DND-41 (cell line): ENCODE data around the gene INSC.

Experiments used
- CTCF ChIP-seq: IDR thresholded peaks from 2 replicates; pipeline ENCODE4 v1.5.1; 2012; ENCODE audit warnings: borderline replicate concordance, low read length, moderate library complexity, mild to moderate bottlenecking; ENCODE audit not compliant: poor library complexity, severe bottlenecking; ENCODE audit errors: extremely low read depth
- EZH2 ChIP-seq: IDR thresholded peaks from 3 replicates; pipeline ENCODE4 v1.6.1; 2012; ENCODE audit warnings: borderline replicate concordance, low read depth, mild to moderate bottlenecking, moderate library complexity, low read length, inconsistent platforms; ENCODE audit not compliant: severe bottlenecking

GRCh38 chr11:15182372-15182771 lies 67.6 kb downstream of the INSC start:
- TF ChIP-seq CTCF = no peak
- TF ChIP-seq EZH2 = no peak
